ENCODE data around the gene OR52R1.
"Not testable (repeated sequence)": the region's sequence is repeated elsewhere in the genome, so short reads cannot be mapped to it uniquely, and the experiment has no call there.

Gene OR52R1

DNA sequence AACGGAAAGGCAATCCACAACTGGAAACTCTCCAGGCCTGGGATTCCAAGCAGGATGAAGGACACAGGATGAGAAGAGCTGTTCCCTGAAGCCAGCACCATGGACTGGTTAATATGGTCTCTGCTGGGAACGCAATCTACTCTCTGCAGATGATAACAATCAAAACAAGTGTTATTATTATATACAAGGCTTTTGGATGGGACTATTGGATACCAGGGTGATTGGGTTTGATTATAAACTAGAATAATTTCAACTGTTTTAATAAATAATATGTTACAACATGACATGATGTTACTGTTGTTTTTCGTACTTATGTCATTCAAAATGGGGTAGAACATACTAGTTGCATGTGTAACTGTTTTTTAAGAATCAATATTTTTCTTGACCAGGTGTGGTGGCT lies at the start of gene OR52R1:
Gene OR52R1 (minus strand): TSS at position 101 of the 400 bp plus-strand sequence. CDS start 0 bp downstream, at position 101.
- DNase-seq = no peak

DNA sequence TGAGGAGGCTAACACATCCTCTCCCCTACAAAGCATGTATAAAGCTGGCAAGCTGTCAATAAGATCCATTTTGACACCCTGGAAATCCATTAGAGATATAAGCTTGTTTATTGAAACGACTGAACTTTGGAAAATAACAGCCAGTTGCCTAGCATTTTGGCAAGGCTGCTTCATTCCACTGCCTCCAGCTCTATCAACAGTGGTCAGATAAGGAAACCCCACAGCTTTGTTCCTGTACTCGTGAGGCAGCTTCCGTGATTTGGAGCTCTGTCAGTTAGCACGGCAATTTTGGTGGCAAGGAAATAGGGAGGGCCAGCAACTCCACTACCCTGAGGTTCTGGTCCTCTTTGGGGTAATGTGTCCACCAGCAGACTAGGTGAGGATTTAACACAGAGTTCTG lies 46.9 kb upstream of the OR52R1 start:
- DNase-seq = no peak

- no peak for DNase-seq
Observed at GRCh38 chr11:4848908-4849532, 44.8 kb upstream of the OR52R1 start, which contains the start of gene OR51S1. TSS of gene OR51S1 (minus strand) at chr11:4849208. CDS start at chr11:4849208, 0 bp downstream.

GRCh38 chr11:4839851-4840549 lies 35.8 kb upstream of the OR52R1 start:
- DNase-seq = no peak

DNA sequence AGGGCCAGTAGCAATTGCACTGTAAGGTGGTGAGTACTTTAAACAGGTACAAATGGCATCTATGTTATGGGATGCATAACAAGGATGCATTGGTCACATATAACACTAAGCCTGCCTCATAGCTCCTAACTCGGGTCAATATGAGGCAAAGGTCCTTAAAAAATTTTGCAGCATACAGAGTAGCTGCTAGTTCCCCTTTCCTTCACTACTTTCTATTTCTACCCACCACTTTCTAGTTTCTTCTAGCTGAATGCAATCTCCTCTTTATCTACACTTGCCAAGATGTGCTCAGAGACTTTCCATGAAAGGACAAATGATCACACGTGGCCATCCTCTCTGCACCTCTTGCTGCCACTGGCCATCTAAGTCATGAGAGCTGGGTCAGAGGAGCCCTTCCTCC lies 26.7 kb upstream of the OR52R1 start:
- DNase-seq = no peak

GRCh38 chr11:4830346-4830745 lies 26.2 kb upstream of the OR52R1 start:
- no peak for DNase-seq

DNA sequence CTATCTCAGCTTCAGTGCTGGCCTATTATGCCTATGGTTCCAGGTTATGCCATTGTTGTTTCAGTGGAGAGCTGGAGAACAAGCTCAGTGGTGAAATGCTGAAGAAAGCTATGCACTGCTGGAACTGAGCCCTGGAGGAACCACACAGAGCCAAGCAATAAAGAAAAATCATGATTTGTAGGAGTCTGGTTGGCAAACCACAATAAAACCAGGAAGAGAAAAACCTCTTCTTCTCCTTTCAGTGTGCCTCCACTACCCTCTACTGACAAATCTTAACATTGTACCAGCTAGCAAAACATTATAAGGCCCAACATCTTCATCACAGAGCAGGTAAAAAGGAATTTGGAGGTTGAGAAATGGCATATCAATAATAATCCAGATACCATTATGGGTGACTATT lies 22.2 kb upstream of the OR52R1 start:
- DNase-seq = no peak

GRCh38 chr11:4825132-4825531 lies 21.0 kb upstream of the OR52R1 start:
- DNase-seq = no peak

DNA sequence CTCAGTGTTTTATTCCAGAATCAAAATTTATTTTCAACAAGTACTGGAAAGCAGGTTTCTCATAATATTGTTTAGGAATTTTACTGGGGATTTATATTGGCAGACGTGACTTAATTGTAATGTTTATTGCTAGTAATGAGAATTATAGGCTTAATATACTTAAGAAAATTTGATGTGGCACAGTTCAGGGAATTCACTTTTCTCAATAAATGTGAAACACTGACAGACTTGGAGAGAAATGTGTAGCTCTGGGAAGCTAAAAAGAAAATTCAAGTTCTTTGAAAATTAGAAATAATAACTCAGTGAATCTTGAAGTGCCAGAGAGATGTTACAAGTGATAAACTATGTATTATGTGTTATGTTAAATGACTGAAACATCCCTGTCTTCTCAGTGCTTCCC lies 16.8 kb upstream of the OR52R1 start, which contains the start of gene OR51F2:
Gene OR51F2 (plus strand): TSS at position 301 of the 400 bp plus-strand sequence. CDS start 101 bp downstream, outside the sequence.
- no peak for DNase-seq

- DNase-seq = no peak
Observed at GRCh38 chr11:4809246-4809645, 5.1 kb upstream of the OR52R1 start.

GRCh38 chr11:4808476-4808875 lies 4.3 kb upstream of the OR52R1 start:
- DNase-seq = no peak

DNA sequence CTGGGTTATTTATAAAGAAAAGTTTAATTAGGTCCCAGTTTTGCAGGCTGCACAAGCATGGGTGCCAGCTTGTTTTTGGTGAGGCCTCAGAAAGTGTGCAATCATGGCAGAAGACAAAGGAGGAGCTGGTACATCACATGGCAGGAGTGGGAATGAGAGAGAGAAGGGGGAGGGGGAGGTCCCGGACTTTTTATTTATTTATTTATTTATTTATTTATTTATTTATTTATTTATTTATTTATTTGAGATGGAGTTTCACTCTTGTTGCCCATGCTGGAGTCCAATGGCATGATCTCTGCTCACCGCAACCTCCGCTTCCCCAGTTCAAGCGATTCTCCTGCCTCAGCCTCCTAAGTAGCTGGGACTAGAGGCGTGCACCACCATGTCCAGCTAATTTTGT lies 2.9 kb downstream of the OR52R1 start:
- DNase-seq = not testable (repeated sequence)

DNA sequence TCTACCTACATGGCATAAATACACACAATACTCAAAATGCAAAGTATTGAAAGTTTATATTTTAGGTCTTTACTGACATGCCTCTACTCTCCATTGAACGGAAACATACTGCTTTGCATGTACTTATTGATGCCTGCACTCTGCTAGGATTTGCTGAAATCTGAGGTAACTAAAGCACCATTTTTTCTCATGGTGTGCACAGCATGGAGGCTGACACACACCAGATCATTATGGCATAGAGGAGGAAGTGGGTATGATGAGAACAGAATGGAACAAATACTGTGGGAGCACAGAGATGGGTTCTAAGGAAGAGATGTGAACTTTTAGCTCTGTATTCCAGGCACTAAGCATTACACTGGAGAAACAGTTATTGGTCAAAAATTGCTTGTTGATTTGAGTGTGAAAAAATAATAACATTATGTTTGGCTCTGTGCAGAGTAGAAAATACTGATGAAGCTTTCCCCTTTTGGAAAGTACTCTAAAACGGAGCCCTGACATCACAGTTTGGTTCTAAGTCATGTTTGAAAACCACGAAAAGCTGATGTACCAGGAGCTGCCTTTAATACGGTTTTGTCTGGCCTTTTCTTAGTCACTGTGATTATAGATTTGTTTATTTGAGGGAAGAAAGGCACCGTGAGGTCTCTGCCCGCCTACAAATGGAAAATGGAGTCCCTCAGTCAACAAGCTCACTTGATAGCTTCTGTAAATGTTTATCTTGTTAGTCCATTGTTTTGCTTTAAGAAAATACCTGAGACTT lies 5.6 kb downstream of the OR52R1 start:
- DNase-seq = no peak

DNA sequence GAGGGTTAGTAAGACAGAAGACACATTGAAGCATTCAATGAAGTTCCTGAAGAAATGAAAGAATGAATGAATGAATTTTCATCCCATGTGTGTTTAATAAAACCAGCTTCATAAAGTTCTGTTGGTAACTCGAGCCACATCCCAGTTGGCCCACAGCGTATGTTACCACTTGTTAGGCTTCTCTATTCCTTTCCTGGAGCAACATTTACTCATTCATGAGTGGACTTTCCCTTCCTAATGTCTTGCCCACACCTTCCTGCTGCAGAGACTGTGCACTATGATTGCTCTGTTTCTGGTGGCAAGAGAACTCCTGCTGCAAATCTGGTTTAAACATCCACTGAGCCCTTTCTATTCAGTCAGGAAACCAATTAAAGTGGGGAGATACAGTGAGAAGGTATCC lies 7.0 kb downstream of the OR52R1 start:
- DNase-seq = no peak

- no peak for DNase-seq
Observed at GRCh38 chr11:4782454-4782853, 21.7 kb downstream of the OR52R1 start.

GRCh38 chr11:4769838-4770237 lies 34.3 kb downstream of the OR52R1 start, which contains the start of gene OR51F1:
TSS of gene OR51F1 (minus strand) at chr11:4769938. CDS start at chr11:4769938, 0 bp downstream.
- DNase-seq = no peak

- DNase-seq = no peak
Observed at GRCh38 chr11:4768094-4768493, 36.1 kb downstream of the OR52R1 start.

DNA sequence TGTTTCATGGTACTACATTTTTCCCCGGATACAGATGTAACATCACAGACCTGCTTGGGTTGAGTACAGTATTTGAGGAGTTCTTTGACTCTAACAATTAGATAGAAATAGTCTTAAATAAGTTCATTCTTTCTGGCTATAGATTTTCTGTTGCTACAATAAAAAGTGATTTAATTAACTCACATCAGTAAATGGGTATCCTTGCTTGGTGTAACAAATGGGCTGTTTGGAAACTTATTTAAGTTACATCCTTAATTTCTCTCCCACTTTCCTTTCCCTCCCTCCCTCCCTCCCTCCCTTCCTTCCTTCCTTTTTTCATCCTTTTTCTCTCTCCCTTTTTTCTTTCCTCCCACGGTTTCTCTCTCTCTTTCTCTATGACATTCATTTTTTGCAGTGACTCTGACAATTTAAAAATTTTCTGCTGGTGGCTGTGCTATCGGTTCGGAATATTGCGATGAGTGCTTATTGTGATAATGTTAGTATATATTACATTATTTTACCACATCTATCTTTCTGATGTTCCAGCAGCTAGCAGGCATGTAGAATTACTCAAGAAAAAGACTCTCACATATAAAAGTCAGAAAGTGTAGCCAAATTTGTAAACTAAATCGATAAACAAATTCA lies 37.6 kb downstream of the OR52R1 start:
- no peak for DNase-seq

DNA sequence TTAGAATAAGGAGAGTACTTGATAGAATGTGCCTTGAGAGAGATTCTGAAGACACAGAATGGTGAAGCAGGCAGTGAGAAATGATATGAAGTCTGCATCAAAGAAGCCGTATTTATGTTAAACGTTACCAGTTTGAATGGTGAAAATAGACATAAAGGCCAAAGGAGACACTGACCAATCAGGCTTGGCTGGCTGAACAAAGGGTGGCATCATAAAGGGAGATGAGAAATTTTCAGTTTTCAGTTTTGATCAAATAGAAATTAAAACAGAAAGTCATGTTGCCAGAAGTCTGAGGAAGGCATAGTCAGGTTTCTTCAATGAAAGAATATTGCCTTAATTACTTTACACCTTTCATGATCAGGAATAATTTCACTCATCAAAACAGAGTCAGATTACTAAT lies 41.1 kb downstream of the OR52R1 start:
- DNase-seq = no peak

All from 8988T (cell line).